HL-60 (cell line): ENCODE measurements around the gene PCDHB5.
A peak's percentile ranks its signal among the peaks of the same experiment; 100 is the strongest.
"Not testable (repeated sequence)": the region's sequence is repeated elsewhere in the genome, so short reads cannot be mapped to it uniquely, and the experiment has no call there.

Source experiments
- DNase-seq, 2 experiments: peaks; one replicate each; pipeline ENCODE4 v3.0.0-alpha.2; 2010 to 2020; ENCODE audit warnings: low read depth in 1 of 2, low spot score in 1 of 2
- H3K27ac ChIP-seq: fragments of 250-450 bp; sonication (Bioruptor Pico); replicated peaks from 2 replicates; pipeline ENCODE4 v1.5.1; 2020; ENCODE audit warnings: mild to moderate bottlenecking, moderate library complexity
- H3K27me3 ChIP-seq: fragments of 250-450 bp; sonication (Bioruptor Pico); 2 replicates; pipeline ENCODE4 v1.5.1; 2021; ENCODE audit warnings: mild to moderate bottlenecking, moderate library complexity; ENCODE audit not compliant: insufficient read depth, poor library complexity, severe bottlenecking
- H3K4me3 ChIP-seq: replicated peaks from 2 replicates; pipeline ENCODE4 v1.5.1; 2011; ENCODE audit warnings: mild to moderate bottlenecking, control low read depth, low read length; ENCODE audit not compliant: insufficient read depth
- CTCF ChIP-seq: IDR thresholded peaks from one replicate; pipeline ENCODE4 v1.5.1; 2011; ENCODE audit warnings: low read length, control low read depth, inconsistent platforms; ENCODE audit not compliant: insufficient read depth
- GABPA ChIP-seq: IDR thresholded peaks from 2 replicates; pipeline ENCODE4 v1.6.1; 2012; ENCODE audit warnings: low read depth
- POLR2AphosphoS5 ChIP-seq: IDR thresholded peaks from 2 replicates; pipeline ENCODE4 v1.6.1; 2012; ENCODE audit warnings: low read depth
- REST ChIP-seq: IDR thresholded peaks from 2 replicates; pipeline ENCODE4 v1.6.1; 2012; ENCODE audit warnings: low read depth; ENCODE audit not compliant: insufficient replicate concordance
- SPI1 ChIP-seq: IDR thresholded peaks from 2 replicates; pipeline ENCODE4 v1.6.1; 2012; ENCODE audit warnings: low read depth, mild to moderate bottlenecking, borderline replicate concordance

PCDHB5 gene

GRCh38 chr5:141175933-141176332 is 40.9 kb downstream of the PCDHB5 start:
- DNase-seq: peak in 1 of 2 experiments; percentile 10
- no peak overlapping the region for H3K27ac ChIP-seq
- TF ChIP-seq REST (no peak), GABPA (no peak), POLR2AphosphoS5 (no peak), SPI1 (no peak), CTCF (no peak)
- H3K27me3 ChIP-seq: no peaks in the 10 kb centered on the region
- no peak overlapping the region for H3K4me3 ChIP-seq

DNA sequence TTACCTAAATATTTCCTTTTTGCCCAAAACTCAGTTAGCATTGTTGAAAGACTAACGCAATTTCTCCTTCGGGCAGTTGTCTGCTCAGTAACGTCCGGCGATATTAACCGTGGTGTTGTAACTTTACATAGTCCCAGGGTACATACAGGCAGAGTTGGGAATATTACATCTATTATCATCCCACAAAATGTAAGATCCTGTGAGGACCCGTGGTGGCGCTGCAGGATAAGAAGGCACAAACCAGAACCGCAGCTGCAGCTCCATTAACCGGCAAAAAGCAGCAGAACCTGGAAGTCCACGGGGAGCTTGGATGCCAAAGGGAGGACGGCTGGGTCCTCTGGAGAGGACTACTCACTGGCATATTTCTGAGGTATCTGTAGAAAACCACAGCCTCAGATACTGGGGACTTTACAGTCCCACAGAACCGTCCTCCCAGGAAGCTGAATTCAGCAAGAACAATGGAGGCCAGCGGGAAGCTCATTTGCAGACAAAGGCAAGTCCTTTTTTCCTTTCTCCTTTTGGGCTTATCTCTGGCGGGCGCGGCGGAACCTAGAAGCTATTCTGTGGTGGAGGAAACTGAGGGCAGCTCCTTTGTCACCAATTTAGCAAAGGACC is 42.7 kb downstream of the PCDHB5 start, which contains the start of gene PCDHB8:
PCDHB8 (plus strand) TSS at position 214 of the 615 bp plus-strand sequence; CDS start at position 459, 245 bp downstream.
- DNase-seq: peak in 1 of 2 experiments; percentile 12
- H3K27ac ChIP-seq, H3K4me3 ChIP-seq, H3K27me3 ChIP-seq: not testable (repeated sequence)

DNA sequence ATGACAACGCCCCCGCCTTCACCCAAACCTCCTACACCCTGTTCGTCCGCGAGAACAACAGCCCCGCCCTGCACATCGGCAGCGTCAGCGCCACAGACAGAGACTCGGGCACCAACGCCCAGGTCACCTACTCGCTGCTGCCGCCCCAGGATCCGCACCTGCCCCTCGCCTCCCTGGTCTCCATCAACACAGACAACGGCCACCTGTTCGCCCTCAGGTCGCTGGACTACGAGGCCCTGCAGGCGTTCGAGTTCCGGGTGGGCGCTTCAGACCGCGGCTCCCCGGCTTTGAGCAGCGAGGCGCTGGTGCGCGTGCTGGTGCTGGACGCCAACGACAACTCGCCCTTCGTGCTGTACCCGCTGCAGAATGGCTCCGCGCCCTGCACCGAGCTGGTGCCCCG is 44.4 kb downstream of the PCDHB5 start:
- not testable (repeated sequence) for H3K27ac ChIP-seq, H3K27me3 ChIP-seq, DNase-seq, H3K4me3 ChIP-seq

DNA sequence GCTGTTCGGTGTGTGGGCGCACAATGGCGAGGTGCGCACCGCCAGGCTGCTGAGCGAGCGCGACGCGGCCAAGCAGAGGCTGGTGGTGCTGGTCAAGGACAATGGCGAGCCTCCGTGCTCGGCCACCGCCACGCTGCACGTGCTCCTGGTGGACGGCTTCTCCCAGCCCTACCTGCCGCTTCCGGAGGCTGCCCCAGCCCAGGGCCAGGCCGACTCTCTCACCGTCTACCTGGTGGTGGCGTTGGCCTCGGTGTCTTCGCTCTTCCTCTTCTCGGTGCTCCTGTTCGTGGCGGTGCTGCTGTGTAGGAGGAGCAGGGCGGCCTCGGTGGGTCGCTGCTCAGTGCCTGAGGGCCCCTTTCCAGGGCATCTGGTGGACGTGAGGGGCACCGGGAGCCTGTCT is 44.9 kb downstream of the PCDHB5 start:
- not testable (repeated sequence) for H3K27ac ChIP-seq

GRCh38 chr5:141180313-141180712 is 45.3 kb downstream of the PCDHB5 start:
- H3K4me3 ChIP-seq: no peak overlapping the region
- no peak overlapping the region for H3K27ac ChIP-seq
- H3K27me3 ChIP-seq: no peaks in the 10 kb centered on the region
- no peak for DNase-seq
- no peak for TF ChIP-seq SPI1
- TF ChIP-seq GABPA: no peak
- no peak for TF ChIP-seq POLR2AphosphoS5
- TF ChIP-seq CTCF: no peak
- TF ChIP-seq REST: no peak

More for the DNA sequence above, 44.9 kb downstream of the PCDHB5 start:
- not testable (repeated sequence) for H3K4me3 ChIP-seq, H3K27me3 ChIP-seq, DNase-seq
